ENCODE data around the gene SHISAL2A.

GRCh38 chr1:52706136-52706670 is 73.2 kb downstream of the SHISAL2A start:
- TF ChIP-seq RAD21 (IDR thresholded peaks at IDR 0.05; ENCODE audit: low read length) (no peak), MXI1 (IDR thresholded peaks at IDR 0.05; ENCODE audit: low read depth, low read length) (no peak), TEAD4 (IDR thresholded peaks at IDR 0.05; ENCODE audit: borderline replicate concordance, insufficient read depth) (no peak), RFX5 (IDR thresholded peaks at IDR 0.05; ENCODE audit: low read length) (no peak), GATA2 (CRISPR knock-in tag; IDR thresholded peaks at IDR 0.05) (no peak), REST (IDR thresholded peaks at IDR 0.05; ENCODE audit: low read depth, low read length) (no peak), FOXJ3 (CRISPR knock-in tag; IDR thresholded peaks at IDR 0.05) (no peak), CHD2 (IDR thresholded peaks at IDR 0.05; ENCODE audit: low read length, partially characterized antibody) (no peak), GABPA (IDR thresholded peaks at IDR 0.05; ENCODE audit: low read depth) (no peak), SIN3A (IDR thresholded peaks at IDR 0.05; ENCODE audit: borderline replicate concordance, low read depth, low read length) (no peak), PBX3 (IDR thresholded peaks at IDR 0.05) (no peak), EP300 (IDR thresholded peaks at IDR 0.05; ENCODE audit: borderline replicate concordance in 1 of 2, low read depth in 1 of 2, low read length in 1 of 2) (no peak)
- TF ChIP-seq, protein P1, sequence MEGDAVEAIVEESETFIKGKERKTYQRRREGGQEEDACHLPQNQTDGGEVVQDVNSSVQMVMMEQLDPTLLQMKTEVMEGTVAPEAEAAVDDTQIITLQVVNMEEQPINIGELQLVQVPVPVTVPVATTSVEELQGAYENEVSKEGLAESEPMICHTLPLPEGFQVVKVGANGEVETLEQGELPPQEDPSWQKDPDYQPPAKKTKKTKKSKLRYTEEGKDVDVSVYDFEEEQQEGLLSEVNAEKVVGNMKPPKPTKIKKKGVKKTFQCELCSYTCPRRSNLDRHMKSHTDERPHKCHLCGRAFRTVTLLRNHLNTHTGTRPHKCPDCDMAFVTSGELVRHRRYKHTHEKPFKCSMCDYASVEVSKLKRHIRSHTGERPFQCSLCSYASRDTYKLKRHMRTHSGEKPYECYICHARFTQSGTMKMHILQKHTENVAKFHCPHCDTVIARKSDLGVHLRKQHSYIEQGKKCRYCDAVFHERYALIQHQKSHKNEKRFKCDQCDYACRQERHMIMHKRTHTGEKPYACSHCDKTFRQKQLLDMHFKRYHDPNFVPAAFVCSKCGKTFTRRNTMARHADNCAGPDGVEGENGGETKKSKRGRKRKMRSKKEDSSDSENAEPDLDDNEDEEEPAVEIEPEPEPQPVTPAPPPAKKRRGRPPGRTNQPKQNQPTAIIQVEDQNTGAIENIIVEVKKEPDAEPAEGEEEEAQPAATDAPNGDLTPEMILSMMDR (IDR thresholded peaks at IDR 0.05) = no peak

Measured in SK-N-SH (cell line).